Measurements from ENCODE around the gene CLEC2B. TPM values are rescaled to one million over a fixed set of nuclear protein-coding genes. Genes with fewer than 3 reads are reported as not detected.

CLEC2B gene
- total RNA-seq, 1 donor, result 11.6 TPM

DNA sequence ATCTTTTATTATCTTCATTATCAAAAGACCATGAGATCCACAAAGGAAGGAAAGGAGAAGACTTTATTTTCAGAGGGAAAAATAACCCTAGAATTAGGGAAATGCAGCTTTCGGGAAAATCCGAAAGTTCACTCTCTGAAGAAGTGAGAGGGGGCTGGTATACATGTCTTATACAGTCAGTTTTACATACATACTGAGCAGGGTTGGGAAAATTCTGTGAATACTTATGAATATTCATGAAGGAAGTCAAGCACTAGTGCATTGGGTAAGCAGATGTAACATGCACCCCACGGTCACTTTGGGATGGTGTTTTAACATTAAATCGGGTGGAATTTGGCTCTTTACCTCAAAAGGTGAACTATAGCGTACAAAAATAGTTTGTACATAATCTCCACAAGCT lies 57.5 kb downstream of the CLEC2B start:
- Histone ChIP-seq H3K27me3 (ENCODE audit: insufficient read depth, low read length) (peaks cover 4% of the 10 kb centered on the region), H3K4me2 (ENCODE audit: insufficient read depth, low read length) (no peak overlapping the region), H3K9me3 (ENCODE audit: low read depth, low read length) (no peaks in the 10 kb centered on the region), H2AFZ (ENCODE audit: low read length) (no peak overlapping the region), H3K4me1 (ENCODE audit: insufficient read depth, low read length) (no peaks in the 10 kb centered on the region), H3K79me2 (ENCODE audit: insufficient read depth, low read length) (no peaks in the 10 kb centered on the region), H3K4me3 (ENCODE audit: insufficient read depth, low read length) (no peak overlapping the region), H3K36me3 (ENCODE audit: insufficient read depth, low read length) (no peaks in the 10 kb centered on the region), H3K27ac (ENCODE audit: low read depth, low read length) (no peak overlapping the region), H4K20me1 (ENCODE audit: insufficient read depth, low read length) (no peaks in the 10 kb centered on the region)
- TF ChIP-seq, protein P1, sequence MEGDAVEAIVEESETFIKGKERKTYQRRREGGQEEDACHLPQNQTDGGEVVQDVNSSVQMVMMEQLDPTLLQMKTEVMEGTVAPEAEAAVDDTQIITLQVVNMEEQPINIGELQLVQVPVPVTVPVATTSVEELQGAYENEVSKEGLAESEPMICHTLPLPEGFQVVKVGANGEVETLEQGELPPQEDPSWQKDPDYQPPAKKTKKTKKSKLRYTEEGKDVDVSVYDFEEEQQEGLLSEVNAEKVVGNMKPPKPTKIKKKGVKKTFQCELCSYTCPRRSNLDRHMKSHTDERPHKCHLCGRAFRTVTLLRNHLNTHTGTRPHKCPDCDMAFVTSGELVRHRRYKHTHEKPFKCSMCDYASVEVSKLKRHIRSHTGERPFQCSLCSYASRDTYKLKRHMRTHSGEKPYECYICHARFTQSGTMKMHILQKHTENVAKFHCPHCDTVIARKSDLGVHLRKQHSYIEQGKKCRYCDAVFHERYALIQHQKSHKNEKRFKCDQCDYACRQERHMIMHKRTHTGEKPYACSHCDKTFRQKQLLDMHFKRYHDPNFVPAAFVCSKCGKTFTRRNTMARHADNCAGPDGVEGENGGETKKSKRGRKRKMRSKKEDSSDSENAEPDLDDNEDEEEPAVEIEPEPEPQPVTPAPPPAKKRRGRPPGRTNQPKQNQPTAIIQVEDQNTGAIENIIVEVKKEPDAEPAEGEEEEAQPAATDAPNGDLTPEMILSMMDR (IDR thresholded peaks at IDR 0.05; ENCODE audit: extremely low read depth, low read depth, low read length), result no peak
- no peak for DNase-seq (ENCODE audit: insufficient read length, low spot score, missing footprints)

DNA sequence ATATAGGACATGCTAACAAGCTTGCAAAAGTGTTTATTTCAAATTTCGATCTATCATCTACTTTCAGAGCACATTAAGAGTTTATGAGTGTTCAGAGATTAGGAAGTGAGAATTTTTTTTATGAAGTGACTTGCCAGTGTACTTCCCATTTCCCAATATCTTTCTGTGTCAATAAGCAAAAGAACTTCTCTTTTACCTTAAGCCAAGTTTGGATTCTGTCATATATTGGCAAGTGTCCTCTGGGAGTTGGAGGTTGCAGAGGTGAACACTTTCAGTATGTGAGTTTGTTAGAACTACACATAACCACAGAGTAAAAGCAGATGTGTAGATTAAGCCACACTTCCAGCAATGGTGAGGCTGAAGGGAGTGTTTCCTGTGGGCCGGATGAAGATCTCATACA lies 58.5 kb downstream of the CLEC2B start:
- H3K4me3 ChIP-seq (ENCODE audit: insufficient read depth, low read length), result no peak overlapping the region
- TF ChIP-seq, protein P1 (IDR thresholded peaks at IDR 0.05; ENCODE audit: extremely low read depth, low read depth, low read length), result no peak
- no peaks in the 10 kb centered on the region for H4K20me1 ChIP-seq (ENCODE audit: insufficient read depth, low read length)
- no peak overlapping the region for H2AFZ ChIP-seq (ENCODE audit: low read length)
- H3K79me2 ChIP-seq (ENCODE audit: insufficient read depth, low read length), result no peaks in the 10 kb centered on the region
- H3K9me3 ChIP-seq (ENCODE audit: low read depth, low read length), result no peaks in the 10 kb centered on the region
- no peak overlapping the region for H3K27ac ChIP-seq (ENCODE audit: low read depth, low read length)
- H3K36me3 ChIP-seq (ENCODE audit: insufficient read depth, low read length), result no peaks in the 10 kb centered on the region
- peaks cover 4% of the 10 kb centered on the region for H3K27me3 ChIP-seq (ENCODE audit: insufficient read depth, low read length)
- no peak overlapping the region for H3K4me2 ChIP-seq (ENCODE audit: insufficient read depth, low read length)
- no peak for DNase-seq (ENCODE audit: insufficient read length, low spot score, missing footprints)
- no peaks in the 10 kb centered on the region for H3K4me1 ChIP-seq (ENCODE audit: insufficient read depth, low read length)

DNA sequence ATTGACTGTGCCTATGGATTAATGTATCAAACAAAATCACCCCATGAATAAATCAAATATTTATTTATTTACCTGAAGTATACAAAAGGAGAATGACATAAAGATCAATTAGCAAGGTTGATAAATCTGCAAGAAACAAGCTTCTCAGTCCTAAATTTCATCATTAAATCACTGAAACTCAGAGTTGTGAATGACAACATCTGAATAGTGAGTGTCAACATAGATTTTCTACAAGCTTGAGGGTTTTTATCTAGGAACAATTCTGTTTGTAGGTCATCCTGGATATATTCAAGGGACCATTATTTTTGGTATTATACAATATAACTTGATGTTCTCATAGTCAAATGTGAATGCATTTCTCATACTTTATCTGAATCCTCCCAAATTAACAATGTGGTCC lies 59.3 kb downstream of the CLEC2B start:
- H3K27ac ChIP-seq (ENCODE audit: low read depth, low read length), result no peak overlapping the region
- TF ChIP-seq, protein P1 (IDR thresholded peaks at IDR 0.05; ENCODE audit: extremely low read depth, low read depth, low read length), result no peak
- H3K4me1 ChIP-seq (ENCODE audit: insufficient read depth, low read length), result no peaks in the 10 kb centered on the region
- H3K79me2 ChIP-seq (ENCODE audit: insufficient read depth, low read length), result no peaks in the 10 kb centered on the region
- no peaks in the 10 kb centered on the region for H3K9me3 ChIP-seq (ENCODE audit: low read depth, low read length)
- no peak for DNase-seq (ENCODE audit: insufficient read length, low spot score, missing footprints)
- no peaks in the 10 kb centered on the region for H3K36me3 ChIP-seq (ENCODE audit: insufficient read depth, low read length)
- H2AFZ ChIP-seq (ENCODE audit: low read length), result no peak overlapping the region
- no peak overlapping the region for H3K4me3 ChIP-seq (ENCODE audit: insufficient read depth, low read length)
- H4K20me1 ChIP-seq (ENCODE audit: insufficient read depth, low read length), result no peaks in the 10 kb centered on the region
- H3K4me2 ChIP-seq (ENCODE audit: insufficient read depth, low read length), result no peak overlapping the region
- H3K27me3 ChIP-seq (ENCODE audit: insufficient read depth, low read length), result peaks cover 4% of the 10 kb centered on the region

DNA sequence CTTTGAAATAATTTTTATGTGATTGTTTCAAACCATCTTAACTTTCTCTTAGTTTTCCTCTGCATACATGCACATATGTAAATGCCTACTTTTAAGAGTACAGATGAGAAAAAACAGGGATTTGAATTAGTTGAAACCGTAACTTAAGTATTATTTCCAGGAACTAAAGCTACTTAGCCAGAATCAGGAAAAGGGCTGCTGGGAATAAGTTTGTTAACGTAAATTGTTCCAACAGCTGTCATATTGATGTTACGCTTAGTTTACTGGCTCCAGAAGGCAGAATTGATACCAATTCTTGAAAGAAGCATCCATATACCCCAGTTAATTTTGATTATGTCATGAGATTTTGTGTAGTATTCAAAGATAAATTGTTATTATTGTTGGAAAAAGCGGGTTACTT lies 59.8 kb downstream of the CLEC2B start:
- Histone ChIP-seq H3K4me2 (ENCODE audit: insufficient read depth, low read length) (no peak overlapping the region), H3K27ac (ENCODE audit: low read depth, low read length) (no peak overlapping the region), H3K79me2 (ENCODE audit: insufficient read depth, low read length) (no peaks in the 10 kb centered on the region), H2AFZ (ENCODE audit: low read length) (no peak overlapping the region), H4K20me1 (ENCODE audit: insufficient read depth, low read length) (no peaks in the 10 kb centered on the region), H3K9me3 (ENCODE audit: low read depth, low read length) (no peaks in the 10 kb centered on the region), H3K4me3 (ENCODE audit: insufficient read depth, low read length) (no peak overlapping the region), H3K36me3 (ENCODE audit: insufficient read depth, low read length) (no peaks in the 10 kb centered on the region), H3K4me1 (ENCODE audit: insufficient read depth, low read length) (no peaks in the 10 kb centered on the region), H3K27me3 (ENCODE audit: insufficient read depth, low read length) (peaks cover 4% of the 10 kb centered on the region)
- TF ChIP-seq, protein P1 (IDR thresholded peaks at IDR 0.05; ENCODE audit: extremely low read depth, low read depth, low read length), result no peak
- no peak for DNase-seq (ENCODE audit: insufficient read length, low spot score, missing footprints)

Measured in osteoblast (primary cell).